ENCODE results near the gene AKAP5. TPM values are rescaled to one million over a fixed set of nuclear protein-coding genes. Genes with fewer than 3 reads are reported as not detected.
A peak's percentile ranks its signal among the peaks of the same experiment; 100 is the strongest.

Gene AKAP5
- total RNA-seq, 4 donors from 2014 or later, result 0.08 to 0.56 (median 0.34) TPM

DNA sequence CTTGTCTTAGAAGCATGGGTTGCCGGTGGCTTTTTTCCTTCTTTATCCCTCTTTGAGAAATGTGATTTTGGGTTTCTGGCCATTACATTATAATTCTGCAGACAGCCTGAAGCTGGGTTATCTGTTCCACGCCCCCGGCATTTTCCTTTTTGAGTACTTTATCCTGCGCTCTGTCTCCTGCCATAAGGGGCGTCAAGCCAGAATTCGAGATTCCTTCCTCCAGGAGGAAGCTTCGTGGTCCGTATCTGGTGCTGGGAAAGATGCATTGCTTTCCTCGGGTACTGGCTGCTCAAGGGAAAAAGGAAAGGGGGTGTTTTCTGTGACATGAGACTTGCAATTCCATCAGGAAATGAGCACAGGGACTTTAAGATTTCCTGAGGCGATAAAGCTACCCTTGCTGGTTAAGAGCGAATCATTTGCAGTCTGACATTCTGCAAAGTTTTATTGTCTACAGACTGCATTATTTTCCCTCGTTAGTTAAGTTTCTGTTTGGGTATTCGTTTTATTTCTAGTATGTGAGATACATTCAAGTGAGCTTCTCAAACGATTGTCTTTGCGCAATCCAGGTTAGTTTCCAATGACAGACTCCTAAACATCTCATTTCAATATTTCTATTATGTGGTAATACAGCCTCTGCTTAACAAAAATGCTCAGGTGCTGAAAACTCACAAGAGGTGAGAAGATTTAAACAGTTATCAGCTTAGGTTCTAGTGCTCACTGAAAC, 694 bp downstream of the AKAP5 start:
- Histone ChIP-seq H3K36me3 (no peaks in the 10 kb centered on the region), H3K9me3 (no peaks in the 10 kb centered on the region), H3K27ac (no peak overlapping the region), H3K4me3 (peak overlapping the region; percentile 79), H3K27me3 (no peaks in the 10 kb centered on the region), H3K4me1 (peaks cover 13% of the 10 kb centered on the region)
- no peak for DNase-seq (ENCODE audit: low spot score in 2 of 2)
- WGBS, result 6% methylated on average over 15 of the region's 15 CpGs
- TF ChIP-seq, protein P1, sequence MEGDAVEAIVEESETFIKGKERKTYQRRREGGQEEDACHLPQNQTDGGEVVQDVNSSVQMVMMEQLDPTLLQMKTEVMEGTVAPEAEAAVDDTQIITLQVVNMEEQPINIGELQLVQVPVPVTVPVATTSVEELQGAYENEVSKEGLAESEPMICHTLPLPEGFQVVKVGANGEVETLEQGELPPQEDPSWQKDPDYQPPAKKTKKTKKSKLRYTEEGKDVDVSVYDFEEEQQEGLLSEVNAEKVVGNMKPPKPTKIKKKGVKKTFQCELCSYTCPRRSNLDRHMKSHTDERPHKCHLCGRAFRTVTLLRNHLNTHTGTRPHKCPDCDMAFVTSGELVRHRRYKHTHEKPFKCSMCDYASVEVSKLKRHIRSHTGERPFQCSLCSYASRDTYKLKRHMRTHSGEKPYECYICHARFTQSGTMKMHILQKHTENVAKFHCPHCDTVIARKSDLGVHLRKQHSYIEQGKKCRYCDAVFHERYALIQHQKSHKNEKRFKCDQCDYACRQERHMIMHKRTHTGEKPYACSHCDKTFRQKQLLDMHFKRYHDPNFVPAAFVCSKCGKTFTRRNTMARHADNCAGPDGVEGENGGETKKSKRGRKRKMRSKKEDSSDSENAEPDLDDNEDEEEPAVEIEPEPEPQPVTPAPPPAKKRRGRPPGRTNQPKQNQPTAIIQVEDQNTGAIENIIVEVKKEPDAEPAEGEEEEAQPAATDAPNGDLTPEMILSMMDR (IDR thresholded peaks at IDR 0.05), result peak in 1 of 2 donors; percentile 5
- no peak for TF ChIP-seq POLR2A (IDR thresholded peaks at IDR 0.05)

DNA sequence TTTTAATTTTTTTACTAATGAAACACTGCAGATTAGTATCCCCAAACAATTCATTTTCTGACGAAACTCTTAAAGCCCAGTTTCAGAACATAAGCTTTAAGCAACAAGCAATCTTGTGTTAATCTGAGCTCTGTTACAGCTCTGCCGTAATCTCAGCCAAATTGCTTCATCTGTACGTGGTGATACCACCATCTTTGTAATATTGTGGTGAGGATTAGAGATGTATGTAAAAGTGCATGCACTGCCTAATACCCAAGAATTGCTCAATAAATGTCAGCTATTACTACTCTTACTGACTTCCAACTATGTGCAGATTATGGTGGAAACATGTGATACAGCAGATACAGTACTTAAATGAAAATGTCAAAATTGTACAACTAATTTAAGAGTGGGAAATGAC, 1.8 kb downstream of the AKAP5 start:
- Histone ChIP-seq H3K36me3 (no peaks in the 10 kb centered on the region), H3K4me1 (peaks cover 13% of the 10 kb centered on the region), H3K27me3 (no peaks in the 10 kb centered on the region), H3K9me3 (no peaks in the 10 kb centered on the region), H3K4me3 (no peak overlapping the region), H3K27ac (no peak overlapping the region)
- 75% methylated on average over 3 of the region's 3 CpGs for WGBS
- DNase-seq (ENCODE audit: low spot score in 2 of 2), result no peak
- TF ChIP-seq POLR2AphosphoS5 (IDR thresholded peaks at IDR 0.05), result no peak

DNA sequence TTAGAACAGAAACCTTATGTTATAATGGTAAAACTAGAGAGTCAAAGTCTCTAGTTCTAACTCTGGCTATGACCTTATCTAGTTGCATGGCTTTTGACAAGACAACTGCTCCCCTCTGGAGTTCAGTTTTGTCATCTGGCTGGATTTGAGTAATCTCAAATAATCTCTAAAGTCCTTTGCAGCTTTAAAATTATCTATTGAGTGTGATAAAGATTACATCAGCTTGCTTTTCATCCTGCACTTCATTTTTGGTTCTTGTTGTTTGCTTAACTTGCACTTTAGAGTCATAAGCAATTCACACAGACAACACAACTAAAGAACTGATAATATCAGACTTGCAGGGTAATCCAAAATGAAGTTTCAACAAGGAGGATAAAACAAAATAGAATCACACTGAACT, 2.3 kb downstream of the AKAP5 start:
- Histone ChIP-seq H3K27ac (no peak overlapping the region), H3K4me1 (peaks cover 13% of the 10 kb centered on the region), H3K36me3 (no peaks in the 10 kb centered on the region), H3K27me3 (no peaks in the 10 kb centered on the region), H3K9me3 (no peaks in the 10 kb centered on the region), H3K4me3 (no peak overlapping the region)
- TF ChIP-seq POLR2AphosphoS5 (IDR thresholded peaks at IDR 0.05) (no peak), EP300 (IDR thresholded peaks at IDR 0.05) (no peak), POLR2A (IDR thresholded peaks at IDR 0.05) (no peak)
- TF ChIP-seq, protein P1 (IDR thresholded peaks at IDR 0.05), result no peak
- DNase-seq (ENCODE audit: low spot score in 2 of 2), result no peak

DNA sequence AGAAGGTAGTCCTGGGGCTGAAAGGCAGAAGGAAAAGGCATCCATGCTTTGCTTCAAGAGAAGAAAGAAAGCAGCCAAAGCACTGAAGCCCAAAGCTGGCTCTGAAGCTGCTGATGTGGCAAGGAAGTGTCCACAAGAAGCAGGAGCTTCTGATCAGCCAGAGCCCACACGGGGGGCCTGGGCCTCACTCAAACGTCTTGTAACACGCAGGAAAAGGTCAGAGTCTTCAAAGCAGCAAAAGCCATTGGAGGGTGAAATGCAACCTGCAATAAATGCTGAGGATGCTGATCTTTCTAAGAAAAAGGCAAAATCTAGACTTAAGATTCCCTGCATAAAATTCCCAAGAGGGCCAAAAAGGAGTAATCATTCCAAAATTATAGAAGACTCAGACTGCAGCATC, 3.2 kb downstream of the AKAP5 start:
- no peaks in the 10 kb centered on the region for H3K9me3 ChIP-seq
- no peak for DNase-seq (ENCODE audit: low spot score in 2 of 2)
- TF ChIP-seq EP300 (IDR thresholded peaks at IDR 0.05) (no peak), POLR2A (IDR thresholded peaks at IDR 0.05) (no peak), POLR2AphosphoS5 (IDR thresholded peaks at IDR 0.05) (no peak)
- TF ChIP-seq, protein P1 (IDR thresholded peaks at IDR 0.05), result no peak
- H3K4me1 ChIP-seq, result peaks cover 13% of the 10 kb centered on the region
- no peaks in the 10 kb centered on the region for H3K36me3 ChIP-seq
- 60% methylated on average over 3 of the region's 3 CpGs for WGBS
- no peak overlapping the region for H3K27ac ChIP-seq
- no peak overlapping the region for H3K4me3 ChIP-seq
- no peaks in the 10 kb centered on the region for H3K27me3 ChIP-seq

DNA sequence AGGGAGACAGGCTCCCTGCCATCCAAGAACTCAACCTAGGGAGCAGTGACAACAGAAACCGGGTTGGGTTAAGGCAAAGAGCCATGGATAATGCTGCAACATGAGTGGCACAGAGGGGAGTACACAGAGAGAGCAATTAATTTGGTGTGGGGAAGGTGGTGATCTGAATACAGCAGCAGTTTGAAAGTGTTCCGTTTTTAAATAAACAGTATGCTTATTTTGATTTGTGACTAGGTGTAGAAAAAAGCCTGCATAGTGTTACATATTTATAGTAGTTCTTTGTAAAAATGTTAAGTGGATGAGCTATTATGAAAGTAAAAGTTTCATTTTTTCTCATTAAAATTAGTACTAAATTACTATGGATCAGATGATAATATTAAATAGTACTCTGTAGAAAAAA, 8.7 kb downstream of the AKAP5 start:
- DNase-seq (ENCODE audit: low spot score in 2 of 2), result no peak
- H3K27me3 ChIP-seq, result no peaks in the 10 kb centered on the region
- H3K9me3 ChIP-seq, result no peaks in the 10 kb centered on the region
- TF ChIP-seq POLR2AphosphoS5 (IDR thresholded peaks at IDR 0.05) (no peak), EP300 (IDR thresholded peaks at IDR 0.05) (no peak), POLR2A (IDR thresholded peaks at IDR 0.05) (no peak)
- TF ChIP-seq, protein P1 (IDR thresholded peaks at IDR 0.05), result no peak
- H3K4me3 ChIP-seq, result no peak overlapping the region
- H3K27ac ChIP-seq, result no peak overlapping the region
- no peaks in the 10 kb centered on the region for H3K4me1 ChIP-seq
- no peaks in the 10 kb centered on the region for H3K36me3 ChIP-seq
- WGBS, result 51% methylated on average over 2 of the region's 2 CpGs

DNA sequence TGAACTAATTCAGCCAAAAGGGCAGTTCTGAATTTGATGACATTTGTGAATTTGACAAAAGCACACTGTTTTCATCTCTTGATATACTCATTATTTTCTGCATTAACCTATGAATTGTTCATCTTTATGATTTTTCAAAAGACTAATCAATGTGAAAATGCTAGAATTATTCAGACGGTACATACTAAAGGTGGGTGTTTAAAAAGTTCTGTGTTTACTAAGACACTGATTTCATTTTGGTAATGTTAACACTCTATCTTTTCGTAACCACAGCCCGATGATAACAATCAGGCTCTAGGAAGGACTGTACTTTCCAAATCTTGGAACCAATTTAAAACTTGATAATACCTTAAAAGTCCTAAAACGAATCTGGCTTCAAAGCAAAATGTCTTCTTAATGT, 9.4 kb downstream of the AKAP5 start:
- WGBS, result 78% methylated on average over 4 of the region's 4 CpGs
- no peak overlapping the region for H3K4me3 ChIP-seq
- DNase-seq (ENCODE audit: low spot score in 2 of 2), result no peak
- H3K36me3 ChIP-seq, result no peaks in the 10 kb centered on the region
- no peaks in the 10 kb centered on the region for H3K4me1 ChIP-seq
- H3K27me3 ChIP-seq, result no peaks in the 10 kb centered on the region
- TF ChIP-seq POLR2A (IDR thresholded peaks at IDR 0.05), result no peak
- TF ChIP-seq EP300 (IDR thresholded peaks at IDR 0.05), result no peak
- TF ChIP-seq, protein P1 (IDR thresholded peaks at IDR 0.05), result no peak
- no peak for TF ChIP-seq POLR2AphosphoS5 (IDR thresholded peaks at IDR 0.05)
- H3K27ac ChIP-seq, result no peak overlapping the region
- no peaks in the 10 kb centered on the region for H3K9me3 ChIP-seq

Data from suprapubic skin (tissue), 4 donors.